DND-41 (cell line): Measurements from ENCODE around the gene KCNT1.

ENCODE experiments used
- ATAC-seq: fragments of 200-7000 bp; cut with Tn5 transposase; 3 replicates; pipeline ENCODE4 v1.9.1; 2021; ENCODE audit warnings: low read depth; ENCODE audit not compliant: insufficient read depth
- DNase-seq: peaks from one replicate; pipeline ENCODE4 v3.0.0-alpha.2; 2020
- H2AFZ ChIP-seq: 2 replicates; pipeline ENCODE4 v1.6.0; 2012; ENCODE audit warnings: low read depth, low read length
- H3K27ac ChIP-seq: 2 replicates; pipeline ENCODE4 v1.5.1; 2012; ENCODE audit warnings: low read length, inconsistent platforms
- H3K27me3 ChIP-seq: fragments of 200-600 bp; sonication (generic); 2 replicates; pipeline ENCODE4 v1.6.0; 2012; ENCODE audit warnings: low read length, mild to moderate bottlenecking, inconsistent platforms; ENCODE audit not compliant: insufficient read depth, poor library complexity
- H3K36me3 ChIP-seq: 2 replicates; pipeline ENCODE4 v1.5.1; 2012; ENCODE audit warnings: low read length, inconsistent platforms; ENCODE audit not compliant: insufficient read depth
- H3K4me1 ChIP-seq: 2 replicates; pipeline ENCODE4 v1.5.1; 2012; ENCODE audit warnings: mild to moderate bottlenecking, low read length; ENCODE audit not compliant: insufficient read depth
- H3K4me2 ChIP-seq: 2 replicates; pipeline ENCODE4 v1.6.0; 2012; ENCODE audit warnings: mild to moderate bottlenecking, moderate library complexity, low read length, inconsistent platforms; ENCODE audit not compliant: insufficient read depth
- H3K4me3 ChIP-seq, 2 experiments: fragments of 200-600 bp in 1 of 2; shearing (Covaris generic) in 1 of 2; 2 replicates each; pipeline ENCODE4 v1.5.1; 2012 to 2016; ENCODE audit warnings: inconsistent platforms in 2 of 2, low read length in 2 of 2, mild to moderate bottlenecking in 2 of 2, low read depth in 1 of 2, moderate library complexity in 1 of 2
- H3K79me2 ChIP-seq: 2 replicates; pipeline ENCODE4 v1.6.0; 2012; ENCODE audit warnings: low read length, inconsistent platforms; ENCODE audit not compliant: insufficient read depth
- H3K9ac ChIP-seq: 2 replicates; pipeline ENCODE4 v1.6.0; 2012; ENCODE audit warnings: low read depth, mild to moderate bottlenecking, inconsistent platforms, low read length, moderate library complexity
- H3K9me3 ChIP-seq: 2 replicates; pipeline ENCODE4 v1.5.1; 2012; ENCODE audit warnings: low read length, moderate library complexity, mild to moderate bottlenecking, inconsistent platforms; ENCODE audit not compliant: insufficient read depth, severe bottlenecking
- H4K20me1 ChIP-seq: 2 replicates; pipeline ENCODE4 v1.6.0; 2012; ENCODE audit warnings: low read length; ENCODE audit not compliant: insufficient read depth
- EZH2 ChIP-seq: IDR thresholded peaks from 3 replicates; pipeline ENCODE4 v1.6.1; 2012; ENCODE audit warnings: borderline replicate concordance, low read depth, mild to moderate bottlenecking, moderate library complexity, low read length, inconsistent platforms; ENCODE audit not compliant: severe bottlenecking
- TF ChIP-seq, protein P1 (sequence below): IDR thresholded peaks from 2 replicates; pipeline ENCODE4 v1.5.1; 2012; ENCODE audit warnings: borderline replicate concordance, low read length, moderate library complexity, mild to moderate bottlenecking; ENCODE audit not compliant: poor library complexity, severe bottlenecking; ENCODE audit errors: extremely low read depth

The KCNT1 gene

DNA sequence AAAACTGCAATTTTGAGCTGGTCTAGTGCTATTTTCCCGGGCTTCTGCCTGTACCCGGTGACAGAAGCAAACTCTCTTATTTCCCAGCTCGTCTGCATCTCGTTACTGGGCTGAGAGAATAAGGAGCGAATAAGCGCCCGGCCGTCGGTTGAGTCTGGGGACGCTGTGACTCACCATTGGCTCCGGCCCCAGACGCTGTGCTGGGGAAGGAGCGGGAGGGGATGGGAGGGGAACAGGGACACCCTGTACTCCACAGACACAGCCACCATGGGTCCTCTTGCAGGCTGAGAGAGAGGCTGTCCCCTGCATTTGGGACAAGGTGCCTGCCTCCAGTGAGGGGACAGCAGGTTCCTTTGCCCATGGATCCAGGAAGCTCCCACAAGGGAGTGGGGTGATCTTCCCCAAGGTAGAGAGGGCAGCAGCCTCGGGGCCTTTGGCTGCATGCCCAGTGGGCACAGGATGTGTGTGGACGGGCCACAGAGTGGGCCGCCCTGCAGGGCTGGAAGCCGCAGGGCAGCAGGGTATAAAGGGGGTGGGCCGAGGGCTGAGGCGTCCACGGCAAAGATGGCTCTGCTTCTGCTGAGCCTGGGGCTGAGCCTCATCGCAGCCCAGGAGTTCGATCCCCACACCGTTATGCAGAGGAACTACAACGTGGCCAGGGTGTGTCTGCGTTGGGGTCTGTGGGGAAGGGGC is 39.1 kb upstream of the KCNT1 start, which contains the start of gene LCN9:
Gene LCN9, plus strand, starts transcription at position 552 of the 693 bp plus-strand sequence. Its CDS starts 13 bp downstream, at position 565.
- H3K4me2 ChIP-seq: no peak within 1 kb of the TSS
- no peaks in the 10 kb centered on the region for H3K79me2 ChIP-seq
- no peaks in the 10 kb centered on the region for H3K4me1 ChIP-seq
- ATAC-seq: no peak
- H3K4me3 ChIP-seq: no peak within 1 kb of the TSS
- H4K20me1 ChIP-seq: no peaks in the 10 kb centered on the region
- TF ChIP-seq EZH2: no peak
- TF ChIP-seq, protein P1, sequence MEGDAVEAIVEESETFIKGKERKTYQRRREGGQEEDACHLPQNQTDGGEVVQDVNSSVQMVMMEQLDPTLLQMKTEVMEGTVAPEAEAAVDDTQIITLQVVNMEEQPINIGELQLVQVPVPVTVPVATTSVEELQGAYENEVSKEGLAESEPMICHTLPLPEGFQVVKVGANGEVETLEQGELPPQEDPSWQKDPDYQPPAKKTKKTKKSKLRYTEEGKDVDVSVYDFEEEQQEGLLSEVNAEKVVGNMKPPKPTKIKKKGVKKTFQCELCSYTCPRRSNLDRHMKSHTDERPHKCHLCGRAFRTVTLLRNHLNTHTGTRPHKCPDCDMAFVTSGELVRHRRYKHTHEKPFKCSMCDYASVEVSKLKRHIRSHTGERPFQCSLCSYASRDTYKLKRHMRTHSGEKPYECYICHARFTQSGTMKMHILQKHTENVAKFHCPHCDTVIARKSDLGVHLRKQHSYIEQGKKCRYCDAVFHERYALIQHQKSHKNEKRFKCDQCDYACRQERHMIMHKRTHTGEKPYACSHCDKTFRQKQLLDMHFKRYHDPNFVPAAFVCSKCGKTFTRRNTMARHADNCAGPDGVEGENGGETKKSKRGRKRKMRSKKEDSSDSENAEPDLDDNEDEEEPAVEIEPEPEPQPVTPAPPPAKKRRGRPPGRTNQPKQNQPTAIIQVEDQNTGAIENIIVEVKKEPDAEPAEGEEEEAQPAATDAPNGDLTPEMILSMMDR: no peak
- no peak within 1 kb of the TSS for H3K27ac ChIP-seq
- no peaks in the 10 kb centered on the region for H3K27me3 ChIP-seq
- no peaks in the 10 kb centered on the region for H3K36me3 ChIP-seq
- H3K9me3 ChIP-seq: no peaks in the 10 kb centered on the region
- no peak within 1 kb of the TSS for H3K9ac ChIP-seq
- H2AFZ ChIP-seq: no peak within 1 kb of the TSS
- no peak for DNase-seq

DNA sequence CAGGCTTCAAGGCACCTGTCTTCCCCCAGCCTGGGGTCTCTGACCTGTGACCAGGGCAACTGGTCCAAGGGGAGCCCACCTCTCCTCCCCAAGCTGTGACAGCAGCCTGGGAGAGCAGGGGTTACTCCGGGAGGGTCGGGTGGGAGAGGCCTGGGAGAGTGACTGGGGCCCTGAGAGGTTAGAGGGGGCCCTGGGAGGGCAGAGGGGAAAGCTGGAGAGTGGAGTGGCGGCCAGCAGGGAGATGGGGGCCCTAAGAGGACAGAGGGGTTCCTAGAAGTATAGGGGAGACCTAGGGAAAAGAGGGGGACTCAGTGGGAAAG is 38.6 kb upstream of the KCNT1 start:
- no peak overlapping the region for H3K9ac ChIP-seq
- H3K4me1 ChIP-seq: no peaks in the 10 kb centered on the region
- H3K27ac ChIP-seq: no peak overlapping the region
- H3K4me3 ChIP-seq: no peak overlapping the region
- no peaks in the 10 kb centered on the region for H3K9me3 ChIP-seq
- no peak overlapping the region for H2AFZ ChIP-seq
- ATAC-seq: no peak
- H4K20me1 ChIP-seq: no peaks in the 10 kb centered on the region
- H3K36me3 ChIP-seq: no peaks in the 10 kb centered on the region
- no peak overlapping the region for H3K4me2 ChIP-seq
- no peaks in the 10 kb centered on the region for H3K27me3 ChIP-seq
- no peaks in the 10 kb centered on the region for H3K79me2 ChIP-seq
- DNase-seq: no peak
- no peak for TF ChIP-seq EZH2
- TF ChIP-seq, protein P1: no peak

DNA sequence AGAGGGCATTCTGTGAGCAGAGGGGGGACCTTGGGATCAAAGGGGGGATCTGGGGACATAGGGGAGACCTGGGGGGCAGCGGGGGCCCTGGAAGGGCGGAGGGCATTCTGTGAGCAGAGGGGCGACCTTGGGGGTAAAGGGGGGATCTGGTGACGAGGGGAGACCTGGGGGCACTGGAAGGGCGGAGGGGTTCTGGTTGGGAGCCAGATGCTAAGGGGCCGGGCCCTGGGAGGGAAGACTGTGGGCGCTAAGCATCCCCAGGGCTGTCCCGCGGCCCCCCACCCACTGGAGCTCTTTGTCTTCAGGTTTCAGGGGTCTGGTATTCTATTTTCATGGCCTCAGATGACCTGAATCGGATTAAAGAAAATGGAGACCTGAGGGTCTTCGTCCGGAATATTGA is 38.1 kb upstream of the KCNT1 start:
- TF ChIP-seq, protein P1: no peak
- no peak for TF ChIP-seq EZH2
- Histone ChIP-seq H3K9ac (no peak overlapping the region), H3K27me3 (no peaks in the 10 kb centered on the region), H3K4me2 (no peak overlapping the region), H4K20me1 (no peaks in the 10 kb centered on the region), H3K79me2 (no peaks in the 10 kb centered on the region), H3K36me3 (no peaks in the 10 kb centered on the region), H3K27ac (no peak overlapping the region), H3K9me3 (no peaks in the 10 kb centered on the region), H3K4me3 (no peak overlapping the region), H2AFZ (no peak overlapping the region), H3K4me1 (no peaks in the 10 kb centered on the region)
- DNase-seq (no peak), ATAC-seq (no peak)

DNA sequence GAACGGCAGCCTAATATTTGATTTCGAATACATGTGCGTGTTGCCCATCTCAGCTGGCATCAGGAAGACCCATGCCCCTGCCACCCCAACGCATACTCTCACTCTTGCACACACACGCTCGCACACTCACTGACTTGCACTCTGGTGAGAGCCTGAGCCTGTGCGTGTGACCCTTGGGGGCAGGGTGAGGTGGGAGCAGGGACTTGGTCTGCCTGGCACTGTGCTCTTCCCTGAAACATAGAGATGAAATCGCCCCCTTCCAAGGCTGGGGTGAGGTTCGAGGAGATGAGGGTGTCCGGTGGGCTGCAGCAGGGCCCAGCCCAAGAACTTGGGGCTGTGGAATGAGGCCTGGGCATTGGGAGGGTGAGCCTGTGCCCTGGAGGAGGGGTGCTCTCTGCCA is 37.7 kb upstream of the KCNT1 start:
- Histone ChIP-seq H3K27me3 (no peaks in the 10 kb centered on the region), H2AFZ (no peak overlapping the region)
- no peak for ATAC-seq

More for the DNA sequence above, 37.7 kb upstream of the KCNT1 start:
- Histone ChIP-seq H3K9me3 (no peaks in the 10 kb centered on the region), H3K4me2 (no peak overlapping the region), H3K36me3 (no peaks in the 10 kb centered on the region), H3K4me3 (no peak overlapping the region), H3K4me1 (no peaks in the 10 kb centered on the region), H3K79me2 (no peaks in the 10 kb centered on the region), H3K27ac (no peak overlapping the region), H4K20me1 (no peaks in the 10 kb centered on the region), H3K9ac (no peak overlapping the region)
- TF ChIP-seq, protein P1: no peak
- TF ChIP-seq EZH2: no peak
- no peak for DNase-seq
